GM18511 (cell line): ENCODE measurements around the gene EPOP.

Experiments
- ATAC-seq: cut with Tn5 transposase; IDR thresholded peaks from one replicate; pipeline ENCODE4 v1.9.1; 2021; ENCODE audit warnings: mild to moderate bottlenecking, moderate library complexity; ENCODE audit not compliant: unreplicated experiment

The EPOP gene

GRCh38 chr17:38705803-38706504 lies 31.2 kb upstream of the EPOP start:
- ATAC-seq = no peak

GRCh38 chr17:38705523-38705802 lies 30.7 kb upstream of the EPOP start:
- no peak for ATAC-seq

GRCh38 chr17:38704606-38705522 lies 30.1 kb upstream of the EPOP start, which contains the start of gene MLLT6:
Gene MLLT6, plus strand, starts transcription at chr17:38705273. Its CDS starts 360 bp downstream, at chr17:38705633.
- ATAC-seq = no peak

- ATAC-seq = no peak
Measured at GRCh38 chr17:38703742-38704605, 29.2 kb upstream of the EPOP start.

- no peak for ATAC-seq
Measured at GRCh38 chr17:38702916-38703741, 28.4 kb upstream of the EPOP start.

- ATAC-seq = peak; percentile 38
Measured at GRCh38 chr17:38702166-38702915, 27.6 kb upstream of the EPOP start.

GRCh38 chr17:38701504-38702165 lies 26.9 kb upstream of the EPOP start:
- peak; percentile 29 for ATAC-seq

- ATAC-seq = no peak
Measured at GRCh38 chr17:38698760-38699159, 24.0 kb upstream of the EPOP start.

- ATAC-seq = no peak
Measured at GRCh38 chr17:38697061-38697820, 22.5 kb upstream of the EPOP start.

- no peak for ATAC-seq
Measured at GRCh38 chr17:38693700-38694329, 19.1 kb upstream of the EPOP start.

GRCh38 chr17:38691154-38691553 lies 16.4 kb upstream of the EPOP start:
- ATAC-seq = no peak

- no peak for ATAC-seq
Measured at GRCh38 chr17:38690386-38690785, 15.6 kb upstream of the EPOP start.

- ATAC-seq = no peak
Measured at GRCh38 chr17:38687286-38687685, 12.5 kb upstream of the EPOP start.

GRCh38 chr17:38685491-38685890 lies 10.7 kb upstream of the EPOP start:
- ATAC-seq = no peak

GRCh38 chr17:38681096-38681495 lies 6.3 kb upstream of the EPOP start:
- ATAC-seq = no peak

- ATAC-seq = no peak
Measured at GRCh38 chr17:38677819-38678218, 3.1 kb upstream of the EPOP start.

- no peak for ATAC-seq
Measured at GRCh38 chr17:38676706-38677504, 2.1 kb upstream of the EPOP start.
